T-cell (primary cell): ENCODE data around the gene RGL1. TPM values are rescaled to one million over a fixed set of nuclear protein-coding genes. Genes with fewer than 3 reads are reported as not detected.

Experiments used
- ATAC-seq, 4 experiments: fragments of 200-7000 bp in 3 of 4; fragments of 150-1000 bp in 1 of 4; cut with Tn5 transposase; replicated peaks in 1 of 4; 1 replicate in 3 of 4; 2 replicates in 1 of 4; pipeline ENCODE4 v1.10.0; 2021; ENCODE audit warnings: moderate library complexity in 3 of 4, mild to moderate bottlenecking in 2 of 4, moderate number of reproducible peaks in 1 of 4
- CTCF ChIA-PET, 2 donors: fragments of 300-600 bp; sonication (Branson Sonifier 250); formaldehyde crosslinking; loops; one replicate each; lab custom pipeline; 2022; ENCODE audit warnings: antibody characterized with exemption in 2 of 2; lab: Charles Lee
- POLR2A ChIA-PET, 2 donors: fragments of 300-600 bp; sonication (Branson Sonifier 250); formaldehyde crosslinking; loops; one replicate each; lab custom pipeline; 2022; ENCODE audit warnings: antibody characterized with exemption in 2 of 2; lab: Charles Lee
- DNase-seq, 35 experiments: peaks; one replicate each; pipeline versions ENCODE4 v3.0.0 to v3.0.0-alpha.2; 2013 to 2023
- H3K27ac ChIP-seq: one replicate; pipeline ENCODE4 v1.5.1; 2013; ENCODE audit warnings: low read length
- H3K27me3 ChIP-seq, 2 experiments: replicated peaks in 1 of 2; 1 replicate in 1 of 2; 2 replicates in 1 of 2; pipeline versions ENCODE4 v1.6.1 to v1.7.0; 2013; ENCODE audit warnings: low read length in 1 of 2, mixed read lengths in 1 of 2; ENCODE audit not compliant: control insufficient read depth in 2 of 2, insufficient read depth in 2 of 2; ENCODE audit errors: extremely low read depth in 1 of 2
- H3K36me3 ChIP-seq, 2 donors: 1 replicate in 1 of 2; 2 replicates in 1 of 2; pipeline versions ENCODE4 v1.6.1 to v1.7.0; 2013; ENCODE audit warnings: low read length in 1 of 2; ENCODE audit not compliant: control insufficient read depth in 2 of 2, insufficient read depth in 1 of 2; ENCODE audit errors: extremely low read depth in 1 of 2
- H3K4me1 ChIP-seq, 2 experiments: 1 replicate in 1 of 2; 2 replicates in 1 of 2; pipeline versions ENCODE4 v1.6.1 to v1.7.0; 2013; ENCODE audit warnings: low read length in 2 of 2, mixed read lengths in 1 of 2; ENCODE audit not compliant: insufficient read depth in 2 of 2, control insufficient read depth in 1 of 2; ENCODE audit errors: extremely low read depth in 1 of 2
- H3K4me3 ChIP-seq, 2 donors: 1 replicate in 1 of 2; 2 replicates in 1 of 2; pipeline versions ENCODE4 v1.5.1 to v1.7.0; 2013; ENCODE audit warnings: mild to moderate bottlenecking in 2 of 2, low read length in 1 of 2, moderate library complexity in 1 of 2; ENCODE audit not compliant: control insufficient read depth in 1 of 2; ENCODE audit errors: extremely low read depth in 1 of 2
- H3K9me3 ChIP-seq: 2 replicates; pipeline ENCODE4 v1.7.0; 2013
- H3K27ac Mint-ChIP-seq, 2 donors: one replicate each; pipeline ENCODE4 v1.8.0; 2020 to 2021; ENCODE audit warnings: mild to moderate bottlenecking in 2 of 2, mixed read lengths in 2 of 2
- H3K27me3 Mint-ChIP-seq, 2 donors: one replicate each; pipeline ENCODE4 v1.8.0; 2021 to 2022; ENCODE audit warnings: mixed read lengths in 2 of 2
- H3K36me3 Mint-ChIP-seq: one replicate; pipeline ENCODE4 v1.8.0; 2021; ENCODE audit warnings: mixed read lengths
- H3K4me1 Mint-ChIP-seq, 3 donors: one replicate each; pipeline ENCODE4 v1.8.0; 2020 to 2022; ENCODE audit warnings: mixed read lengths in 3 of 3, mild to moderate bottlenecking in 1 of 3
- H3K4me3 Mint-ChIP-seq, 3 donors: one replicate each; pipeline ENCODE4 v1.8.0; 2020 to 2022; ENCODE audit warnings: mild to moderate bottlenecking in 3 of 3, mixed read lengths in 3 of 3, moderate library complexity in 3 of 3
- H3K9me3 Mint-ChIP-seq, 3 donors: one replicate each; pipeline ENCODE4 v1.8.0; 2020 to 2022; ENCODE audit warnings: mixed read lengths in 3 of 3
- WGBS: methylation state at CpG from one replicate; pipeline ENCODE4 v1.1.5; 2013; ENCODE audit warnings: missing lambda C conversion rate; ENCODE audit not compliant: insufficient coverage; 5-methylcytosine and 5-hydroxymethylcytosine counted together
- total RNA-seq, 35 experiments: library from RNA in 6 of 35; stranded (reverse) in 6 of 35; fragments of 120-200 nt in 1 of 35; gene quantifications; one replicate each; pipeline versions ENCODE4 v1.2.1 to v1.2.4 and lab custom pipeline; 2013 to 2026

RGL1 gene
- total RNA-seq, 5 donors from 2014 or later (not counting 1 experiment from before 2014, with no cell fraction given), result 1.7 to 3.3 (median 2.3) TPM

GRCh38 chr1:183870351-183871077 lies 65.6 kb downstream of the RGL1 start:
- Mint-ChIP-seq H3K36me3 (peaks cover 3% of the 10 kb centered on the region), H3K27ac (no peak overlapping the region), H3K9me3 (no peaks in the 10 kb centered on the region), H3K27me3 (no peaks in the 10 kb centered on the region), H3K4me3 (no peak overlapping the region), H3K4me1 (peaks cover 18 to 25% (median 21%) of the 10 kb centered on the region in 3 donors)
- POLR2A ChIA-PET, result no interaction called here
- peaks cover 0 to 11% of the 10 kb centered on the region in 2 experiments for H3K4me1 ChIP-seq
- H3K9me3 ChIP-seq, result no peaks in the 10 kb centered on the region
- WGBS, result 100% methylated on average over 2 of the region's 15 CpGs
- no peaks in the 10 kb centered on the region for H3K36me3 ChIP-seq
- no peak overlapping the region for H3K4me3 ChIP-seq
- H3K27me3 ChIP-seq, result no peaks in the 10 kb centered on the region
- CTCF ChIA-PET, result no interaction called here
- H3K27ac ChIP-seq, result no peak overlapping the region
- ATAC-seq (no peak), DNase-seq (no peak)

GRCh38 chr1:183871142-183871541 lies 66.2 kb downstream of the RGL1 start:
- ATAC-seq, result no peak
- Mint-ChIP-seq H3K4me3 (no peak overlapping the region), H3K27ac (no peak overlapping the region), H3K36me3 (peaks cover 3% of the 10 kb centered on the region), H3K9me3 (no peaks in the 10 kb centered on the region), H3K27me3 (no peaks in the 10 kb centered on the region), H3K4me1 (peaks cover 21 to 25% (median 22%) of the 10 kb centered on the region in 3 donors)
- Histone ChIP-seq H3K27me3 (no peaks in the 10 kb centered on the region), H3K9me3 (no peaks in the 10 kb centered on the region), H3K27ac (no peak overlapping the region), H3K4me3 (no peak overlapping the region), H3K36me3 (no peaks in the 10 kb centered on the region), H3K4me1 (peaks cover 0 to 11% of the 10 kb centered on the region in 2 experiments)
- 100% methylated on average over 2 of the region's 3 CpGs for WGBS
- POLR2A ChIA-PET, result no interaction called here
- no peak for DNase-seq
- CTCF ChIA-PET, result no interaction called here

- 100% methylated on average over 2 of the region's 3 CpGs for WGBS
- H3K9me3 ChIP-seq, result no peaks in the 10 kb centered on the region
- ChIA-PET CTCF (no interaction called here), POLR2A (no interaction called here)
- no peak overlapping the region for H3K27ac Mint-ChIP-seq
- no peak overlapping the region for H3K4me3 ChIP-seq
- H3K9me3 Mint-ChIP-seq, result no peaks in the 10 kb centered on the region
- H3K27ac ChIP-seq, result no peak overlapping the region
- H3K27me3 Mint-ChIP-seq, result no peaks in the 10 kb centered on the region
- H3K4me1 Mint-ChIP-seq, result peaks cover 21 to 25% (median 22%) of the 10 kb centered on the region in 3 donors
- no peak overlapping the region for H3K4me3 Mint-ChIP-seq
- peaks cover 0 to 11% of the 10 kb centered on the region in 2 experiments for H3K4me1 ChIP-seq
- no peak for ATAC-seq
- H3K36me3 ChIP-seq, result no peaks in the 10 kb centered on the region
- no peaks in the 10 kb centered on the region for H3K27me3 ChIP-seq
- no peak for DNase-seq
- peaks cover 3% of the 10 kb centered on the region for H3K36me3 Mint-ChIP-seq
These were observed 66.7 kb downstream of the RGL1 start for GRCh38 chr1:183871601-183872000.

- Histone ChIP-seq H3K4me1 (peaks cover 0 to 11% of the 10 kb centered on the region in 2 experiments), H3K27ac (no peak overlapping the region), H3K27me3 (no peaks in the 10 kb centered on the region), H3K36me3 (peaks cover 0 to under 1% of the 10 kb centered on the region in 2 donors), H3K9me3 (no peaks in the 10 kb centered on the region), H3K4me3 (no peak overlapping the region)
- Mint-ChIP-seq H3K4me1 (peaks cover 21 to 25% (median 22%) of the 10 kb centered on the region in 3 donors), H3K27ac (no peak overlapping the region), H3K4me3 (no peak overlapping the region), H3K36me3 (peaks cover 3% of the 10 kb centered on the region), H3K9me3 (no peaks in the 10 kb centered on the region), H3K27me3 (no peaks in the 10 kb centered on the region)
- WGBS, result no CpG with 5 or more reads among the region's 3 CpGs
- POLR2A ChIA-PET, result no interaction called here
- CTCF ChIA-PET, result interaction anchor here in 1 of 2 donors (0.7 kb wide), 1 partner anchor 566 kb away, joined by 3 read pairs; no protein-coding TSS in a partner anchor
- DNase-seq (no peak), ATAC-seq (no peak)
These were observed 67.5 kb downstream of the RGL1 start for GRCh38 chr1:183872403-183872802.

GRCh38 chr1:183873642-183874041 lies 68.7 kb downstream of the RGL1 start:
- ATAC-seq (peak; percentile 52 to 90 (median 86)), DNase-seq (peak in 2 of 35 experiments; percentile 1 to 30)
- Histone ChIP-seq H3K9me3 (no peaks in the 10 kb centered on the region), H3K4me3 (no peak overlapping the region), H3K36me3 (peaks cover 0 to 4% of the 10 kb centered on the region in 2 donors), H3K27me3 (no peaks in the 10 kb centered on the region), H3K27ac (no peak overlapping the region), H3K4me1 (peaks cover 0 to 11% of the 10 kb centered on the region in 2 experiments)
- H3K27me3 Mint-ChIP-seq, result no peaks in the 10 kb centered on the region
- no peaks in the 10 kb centered on the region for H3K9me3 Mint-ChIP-seq
- WGBS, result no CpG with 5 or more reads among the region's 3 CpGs
- peaks cover 21 to 25% (median 22%) of the 10 kb centered on the region in 3 donors for H3K4me1 Mint-ChIP-seq
- POLR2A ChIA-PET, result no interaction called here
- peaks cover under 1% of the 10 kb centered on the region for H3K36me3 Mint-ChIP-seq
- CTCF ChIA-PET, result interaction anchor here in 1 of 2 donors (0.6 kb wide), 1 partner anchor 219 kb away, joined by 3 read pairs; no protein-coding TSS in a partner anchor
- H3K4me3 Mint-ChIP-seq, result no peak overlapping the region
- peak overlapping the region; percentile 56 to 88 for H3K27ac Mint-ChIP-seq

- Histone ChIP-seq H3K4me1 (peaks cover 0 to 11% of the 10 kb centered on the region in 2 experiments), H3K36me3 (peaks cover 0 to 4% of the 10 kb centered on the region in 2 donors), H3K27ac (no peak overlapping the region), H3K27me3 (no peaks in the 10 kb centered on the region), H3K9me3 (no peaks in the 10 kb centered on the region), H3K4me3 (no peak overlapping the region)
- 86% methylated on average over 4 of the region's 4 CpGs for WGBS
- no peak for DNase-seq
- ATAC-seq, result no peak
- no peaks in the 10 kb centered on the region for H3K27me3 Mint-ChIP-seq
- H3K4me1 Mint-ChIP-seq, result peaks cover 21 to 23% (median 22%) of the 10 kb centered on the region in 3 donors
- H3K27ac Mint-ChIP-seq, result no peak overlapping the region
- no peaks in the 10 kb centered on the region for H3K9me3 Mint-ChIP-seq
- ChIA-PET CTCF (no interaction called here), POLR2A (no interaction called here)
- H3K4me3 Mint-ChIP-seq, result no peak overlapping the region
- H3K36me3 Mint-ChIP-seq, result no peaks in the 10 kb centered on the region
These were observed 71.4 kb downstream of the RGL1 start for GRCh38 chr1:183876309-183876708.
